HL-60/S4 treated with retinoic acid at 250 ng/mL for 4 days and 3 days (cell line): ENCODE results near the gene APBA1.

Source experiments
- in situ Hi-C: fragments of 300-500 bp; cut with MboI; formaldehyde crosslinking; loops from 2 replicates; pipeline ENCODE4 v1.7.0; 2022; ENCODE audit warnings: low sequenced_read_pairs

The APBA1 gene

GRCh38 chr9:69542058-69542457, 130.1 kb downstream of the APBA1 start:
- in situ Hi-C loops, result no loop called here

GRCh38 chr9:69535911-69536310, 136.3 kb downstream of the APBA1 start:
- in situ Hi-C loops, result no loop called here

GRCh38 chr9:69535286-69535832, 136.8 kb downstream of the APBA1 start:
- in situ Hi-C loops, result no loop called here

GRCh38 chr9:69532396-69532795, 139.8 kb downstream of the APBA1 start:
- in situ Hi-C loops, result no loop called here

- in situ Hi-C loops, result no loop called here
Measured at GRCh38 chr9:69527454-69527853, 144.7 kb downstream of the APBA1 start.

- in situ Hi-C loops, result no loop called here
Measured at GRCh38 chr9:69526699-69527098, 145.5 kb downstream of the APBA1 start.

- in situ Hi-C loops, result no loop called here
Measured at GRCh38 chr9:69519470-69520240, 152.5 kb downstream of the APBA1 start.

GRCh38 chr9:69516353-69517322, 155.5 kb downstream of the APBA1 start:
- in situ Hi-C loops, result no loop called here

- in situ Hi-C loops, result no loop called here
Measured at GRCh38 chr9:69515810-69516209, 156.4 kb downstream of the APBA1 start.

- in situ Hi-C loops, result no loop called here
Measured at GRCh38 chr9:69513141-69513820, 158.9 kb downstream of the APBA1 start.

GRCh38 chr9:69504058-69504457, 168.1 kb downstream of the APBA1 start:
- in situ Hi-C loops, result no loop called here

- in situ Hi-C loops, result no loop called here
Measured at GRCh38 chr9:69502671-69503301, 169.4 kb downstream of the APBA1 start.

GRCh38 chr9:69500896-69501295, 171.3 kb downstream of the APBA1 start:
- in situ Hi-C loops, result no loop called here

GRCh38 chr9:69499959-69500358, 172.2 kb downstream of the APBA1 start:
- in situ Hi-C loops, result no loop called here

GRCh38 chr9:69499407-69499806, 172.8 kb downstream of the APBA1 start:
- in situ Hi-C loops, result no loop called here

- in situ Hi-C loops, result no loop called here
Measured at GRCh38 chr9:69498470-69498869, 173.7 kb downstream of the APBA1 start.

GRCh38 chr9:69497816-69498215, 174.4 kb downstream of the APBA1 start:
- in situ Hi-C loops, result no loop called here

- in situ Hi-C loops, result no loop called here
Measured at GRCh38 chr9:69496846-69497450, 175.2 kb downstream of the APBA1 start.

- in situ Hi-C loops, result no loop called here
Measured at GRCh38 chr9:69495296-69495695, 176.9 kb downstream of the APBA1 start.

- in situ Hi-C loops, result no loop called here
Measured at GRCh38 chr9:69494763-69495162, 177.4 kb downstream of the APBA1 start.
